ENCODE measurements around the gene ZDHHC12. TPM values are rescaled to one million over a fixed set of nuclear protein-coding genes. Genes with fewer than 3 reads are reported as not detected.

Gene ZDHHC12, protein sequence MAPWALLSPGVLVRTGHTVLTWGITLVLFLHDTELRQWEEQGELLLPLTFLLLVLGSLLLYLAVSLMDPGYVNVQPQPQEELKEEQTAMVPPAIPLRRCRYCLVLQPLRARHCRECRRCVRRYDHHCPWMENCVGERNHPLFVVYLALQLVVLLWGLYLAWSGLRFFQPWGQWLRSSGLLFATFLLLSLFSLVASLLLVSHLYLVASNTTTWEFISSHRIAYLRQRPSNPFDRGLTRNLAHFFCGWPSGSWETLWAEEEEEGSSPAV
- total RNA-seq (10 to 100 TPM; 21.2 to 70.3 (median 25.7) TPM), polyA plus RNA-seq (10 to 100 TPM; 63.2 to 74.2 TPM), total RNA-seq (10.9 reads per million, percentile 37 among the genes with 10 or more reads in this experiment)

DNA sequence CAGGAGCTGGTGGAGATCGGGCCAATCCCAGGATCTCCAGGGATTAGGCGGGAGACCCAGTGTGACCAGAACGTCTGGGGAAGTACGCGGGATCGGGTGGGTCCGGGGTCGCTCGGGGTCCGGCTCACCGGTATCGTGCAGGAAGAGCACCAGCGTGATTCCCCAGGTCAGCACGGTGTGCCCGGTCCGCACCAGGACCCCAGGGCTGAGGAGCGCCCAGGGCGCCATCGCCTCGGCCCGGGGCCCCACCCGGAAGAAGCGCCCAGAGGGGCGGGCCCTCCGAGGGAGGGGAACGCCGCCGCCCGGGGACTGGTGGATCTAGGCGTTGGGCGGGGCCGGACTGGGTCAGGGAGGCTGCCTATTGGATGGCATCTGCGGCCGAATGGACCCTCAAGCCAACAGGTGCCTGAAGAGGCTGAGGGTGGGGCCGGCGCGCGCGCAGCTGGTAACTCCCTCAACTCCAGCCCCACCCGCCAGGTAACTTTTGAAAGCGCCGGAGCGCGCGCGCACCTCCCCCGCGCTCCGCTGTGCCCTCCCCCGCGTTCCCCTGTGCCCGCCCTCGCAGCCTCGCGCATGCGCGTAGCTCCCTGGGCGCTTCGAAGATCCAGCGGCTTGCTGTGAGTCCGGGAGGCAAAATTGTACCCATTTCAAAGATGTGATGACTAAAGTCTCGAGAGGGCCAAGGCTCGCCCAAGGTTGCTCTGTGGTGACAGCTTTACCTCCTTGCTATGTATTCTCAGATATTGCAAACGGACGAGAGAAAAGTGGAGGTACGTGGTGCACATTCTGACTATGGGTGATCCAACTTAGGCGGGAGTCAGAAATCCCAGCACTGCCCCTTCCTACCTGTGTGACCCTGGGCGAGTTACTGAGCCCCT, at the start of gene ZDHHC12:
Gene ZDHHC12 (minus strand): TSS at position 262 of the 878 bp plus-strand sequence. CDS start 34 bp downstream, at position 228.
- peaks cover 13 to 29% of the 10 kb centered on the region in 2 donors for H3K4me1 ChIP-seq (ENCODE audit: control insufficient read depth in 2 of 2, insufficient read depth in 2 of 2, low read length in 2 of 2)
- ChIA-PET POLR2A (interaction anchor here (0.6 to 3.1 kb wide), 22 partner anchors 9 to 448 kb away, joined by 3 to 17 read pairs (median 4); partner anchors contain the start of genes ENDOG, GOLGA2, KYAT1 and LRRC8A), CTCF (no interaction called here)
- H3K27ac ChIP-seq (ENCODE audit: low read depth, low read length): peak within 1 kb of the TSS; percentile 89
- peak within 1 kb of the TSS; percentile 85 to 96 (median 94) for H3K27ac Mint-ChIP-seq
- no peaks in the 10 kb centered on the region for H3K9me3 ChIP-seq (ENCODE audit: control insufficient read depth in 2 of 3, low read length in 3 of 3)
- H3K9me3 Mint-ChIP-seq: peaks cover 0 to 1% (median 0%) of the 10 kb centered on the region in 11 donors
- peaks cover 0 to 26% (median 0%) of the 10 kb centered on the region in 3 experiments for H3K36me3 ChIP-seq (ENCODE audit: control insufficient read depth in 2 of 3, insufficient read depth in 3 of 3, low read length in 3 of 3)
- peak within 1 kb of the TSS; percentile 97 for H3K4me3 ChIP-seq (ENCODE audit: low read length)
- H3K27me3 Mint-ChIP-seq: no peaks in the 10 kb centered on the region
- DNase-seq (peak; percentile 96 to 99 (median 99)), ATAC-seq (peak; percentile 97)
- H3K27me3 ChIP-seq (ENCODE audit: control insufficient read depth in 2 of 2, insufficient read depth in 2 of 2, low read length in 2 of 2): no peaks in the 10 kb centered on the region
- intact Hi-C loops (cut with micrococcal nuclease): loop anchor here (1.0 to 2.0 kb wide), 13 partner anchors 22 to 474 kb away; partner anchors contain the start of genes LRRC8A (in 2 of the 2), PKN3 (in 2 of the 2), SET (in 2 of the 2) and TBC1D13 (in 2 of the 2)
- H3K4me3 Mint-ChIP-seq: peak within 1 kb of the TSS; percentile 85 to 97 (median 94)
- peaks cover 0 to 4% (median 0%) of the 10 kb centered on the region in 5 donors for H3K36me3 Mint-ChIP-seq
- H3K4me1 Mint-ChIP-seq: peaks cover 23 to 46% (median 39%) of the 10 kb centered on the region in 7 donors

DNA sequence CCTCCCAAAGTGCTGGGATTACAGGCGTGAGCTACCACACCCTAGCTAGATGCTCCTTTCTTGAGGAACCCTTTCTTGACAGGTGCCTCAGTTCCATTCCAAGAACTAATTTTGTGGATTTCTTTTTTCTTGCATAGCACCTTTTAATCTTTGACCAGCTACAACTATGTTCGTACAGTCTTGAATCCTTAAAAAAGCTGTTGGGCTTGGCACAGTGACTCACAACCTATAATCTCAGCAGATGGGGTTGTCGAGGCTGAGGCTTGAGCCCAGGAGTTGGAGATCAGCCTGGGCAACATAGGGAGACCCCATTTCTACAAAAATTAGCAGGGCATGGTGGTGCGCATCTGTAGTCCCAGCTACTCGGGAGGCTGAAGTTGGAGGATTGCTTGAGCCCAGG, 49.1 kb upstream of the ZDHHC12 start:
- Mint-ChIP-seq H3K36me3 (peaks cover 0 to 5% (median 4%) of the 10 kb centered on the region in 5 donors), H3K9me3 (peaks cover 0 to 4% (median 0%) of the 10 kb centered on the region in 11 donors), H3K4me1 (peaks cover 18 to 33% (median 30%) of the 10 kb centered on the region in 7 donors), H3K27ac (peak overlapping the region in 7 of 9 donors; percentile 25 to 100 (median 92)), H3K27me3 (no peaks in the 10 kb centered on the region), H3K4me3 (peak overlapping the region in 8 of 10 donors; percentile 42 to 99 (median 90))
- Histone ChIP-seq H3K27me3 (ENCODE audit: control insufficient read depth in 2 of 2, insufficient read depth in 2 of 2, low read length in 2 of 2) (no peaks in the 10 kb centered on the region), H3K4me1 (ENCODE audit: control insufficient read depth in 2 of 2, insufficient read depth in 2 of 2, low read length in 2 of 2) (peaks cover 7 to 12% of the 10 kb centered on the region in 2 donors), H3K4me3 (ENCODE audit: low read length) (no peak overlapping the region), H3K9me3 (ENCODE audit: control insufficient read depth in 2 of 3, low read length in 3 of 3) (peaks cover 0 to 5% (median 0%) of the 10 kb centered on the region in 3 experiments), H3K27ac (ENCODE audit: low read depth, low read length) (no peak overlapping the region), H3K36me3 (ENCODE audit: control insufficient read depth in 2 of 3, insufficient read depth in 3 of 3, low read length in 3 of 3) (peaks cover 0 to 6% (median 0%) of the 10 kb centered on the region in 3 experiments)
- ChIA-PET CTCF (no interaction called here), POLR2A (interaction anchor here (0.9 to 3.3 kb wide), 7 partner anchors 9 to 263 kb away, joined by 4 to 31 read pairs (median 10); partner anchors contain the start of genes MIGA2, TBC1D13 and ZDHHC12)
- no peak for ATAC-seq
- intact Hi-C loops (cut with micrococcal nuclease): loop anchor here (5.0 kb wide), 3 partner anchors 116 to 496 kb away; partner anchors contain the start of genes DYNC2I2 (in 1 of the 2), GOLGA2 (in 1 of the 2), MIGA2 (in 1 of the 2) and SWI5 (in 1 of the 2)
- DNase-seq: no peak

DNA sequence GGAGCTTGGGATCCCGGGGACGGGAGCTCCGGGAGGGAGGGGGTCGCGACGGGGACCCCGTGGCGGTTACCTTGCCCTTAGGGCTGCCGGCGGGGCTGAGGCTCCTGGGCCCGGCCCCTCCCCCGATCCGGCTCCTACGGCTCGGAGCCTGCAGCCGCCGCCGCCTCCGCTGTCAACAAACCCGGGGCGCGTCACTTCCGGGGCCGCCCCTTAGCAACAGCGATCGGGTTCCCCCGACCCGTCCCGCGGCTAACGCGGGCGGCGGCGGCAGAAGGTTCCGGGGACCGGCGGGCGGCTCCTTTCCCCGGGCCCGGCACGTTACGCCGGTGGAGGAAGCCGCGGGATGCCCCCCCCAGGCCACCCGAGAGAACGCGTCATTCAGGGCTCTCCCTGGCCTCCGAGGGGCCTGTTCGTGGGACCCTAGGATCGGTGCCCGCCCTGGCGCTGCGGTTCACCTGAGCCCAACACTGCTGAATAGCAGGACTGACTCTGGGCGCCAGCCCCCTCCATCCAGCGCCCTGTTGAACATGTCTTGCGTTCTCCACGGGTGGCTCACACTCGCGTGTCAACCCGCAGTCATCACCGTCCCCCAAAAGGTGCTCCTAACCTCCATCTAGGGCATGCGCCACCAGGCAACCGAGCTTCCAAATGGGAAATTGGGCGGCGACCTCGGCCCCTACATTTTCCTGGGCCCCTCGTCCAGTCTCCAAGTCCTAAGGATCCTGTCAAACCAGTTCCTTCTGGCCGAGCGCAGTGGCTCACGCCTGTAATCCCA, 48.0 kb upstream of the ZDHHC12 start, which contains the start of gene ZER1:
Gene ZER1 (minus strand): TSS at position 183 of the 775 bp plus-strand sequence. CDS start 16,362 bp downstream, outside the sequence.
- Histone ChIP-seq H3K4me1 (ENCODE audit: control insufficient read depth in 2 of 2, insufficient read depth in 2 of 2, low read length in 2 of 2) (peaks cover 7 to 12% of the 10 kb centered on the region in 2 donors), H3K27me3 (ENCODE audit: control insufficient read depth in 2 of 2, insufficient read depth in 2 of 2, low read length in 2 of 2) (no peaks in the 10 kb centered on the region), H3K36me3 (ENCODE audit: control insufficient read depth in 2 of 3, insufficient read depth in 3 of 3, low read length in 3 of 3) (peaks cover 0 to 14% (median 0%) of the 10 kb centered on the region in 3 experiments), H3K27ac (ENCODE audit: low read depth, low read length) (peak within 1 kb of the TSS; percentile 93), H3K4me3 (ENCODE audit: low read length) (peak within 1 kb of the TSS; percentile 97), H3K9me3 (ENCODE audit: control insufficient read depth in 2 of 3, low read length in 3 of 3) (peaks cover 0 to 5% (median 0%) of the 10 kb centered on the region in 3 experiments)
- intact Hi-C loops (cut with micrococcal nuclease): loop anchor here (1.0 to 5.0 kb wide), 15 partner anchors 15 to 495 kb away; partner anchors contain the start of genes DYNC2I2 (in 2 of the 2), ENDOG (in 2 of the 2), LRRC8A (in 2 of the 2) and TBC1D13 (in 2 of the 2)
- ATAC-seq (peak; percentile 97), DNase-seq (peak; percentile 92 to 98 (median 95))
- ChIA-PET CTCF (interaction anchor here (1.1 kb wide), 1 partner anchor 21 kb away, joined by 3 read pairs; no protein-coding TSS in a partner anchor), POLR2A (interaction anchor here (0.5 to 3.3 kb wide), 19 partner anchors 9 to 401 kb away, joined by 3 to 31 read pairs (median 5); partner anchors contain the start of genes ENDOG, MIGA2, SET and TBC1D13)
- peak within 1 kb of the TSS; percentile 93 to 100 (median 100) for H3K27ac Mint-ChIP-seq
- peaks cover 0 to 14% (median 5%) of the 10 kb centered on the region in 5 donors for H3K36me3 Mint-ChIP-seq
- peaks cover 21 to 40% (median 39%) of the 10 kb centered on the region in 7 donors for H3K4me1 Mint-ChIP-seq
- peaks cover 0 to 4% (median 0%) of the 10 kb centered on the region in 11 donors for H3K9me3 Mint-ChIP-seq
- H3K27me3 Mint-ChIP-seq: no peaks in the 10 kb centered on the region
- peak within 1 kb of the TSS; percentile 95 to 99 (median 98) for H3K4me3 Mint-ChIP-seq

DNA sequence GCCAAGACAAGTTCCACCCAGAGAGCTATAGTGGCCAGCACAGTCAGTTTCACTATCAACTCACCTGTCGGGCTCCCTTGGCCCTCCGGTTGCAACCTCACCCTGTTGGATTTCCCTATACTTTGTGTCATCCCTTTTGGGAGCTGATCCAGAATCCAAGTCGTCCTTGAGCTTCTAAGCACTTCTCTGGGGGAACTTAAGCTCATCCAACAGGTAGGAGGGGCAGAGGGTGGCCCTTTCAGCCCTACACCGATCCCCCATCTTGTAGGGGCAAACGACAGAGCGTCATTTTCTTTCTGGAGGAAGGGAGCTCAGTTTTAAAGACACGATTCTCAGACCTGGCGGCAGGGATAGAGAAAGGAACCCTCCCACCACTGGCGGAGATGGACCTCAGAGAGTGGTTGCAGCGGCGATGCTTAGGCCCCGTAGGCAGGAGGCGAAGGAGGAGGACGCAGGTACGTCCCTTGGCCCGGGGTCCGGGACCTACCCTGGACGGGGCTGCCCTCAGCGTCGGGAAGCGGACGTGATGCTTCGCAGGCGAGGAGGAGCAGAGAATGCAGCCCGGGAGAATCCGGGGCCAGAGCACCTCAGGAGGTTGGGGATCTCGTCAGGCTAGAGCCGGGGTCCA, 47.3 kb upstream of the ZDHHC12 start:
- no peaks in the 10 kb centered on the region for H3K27me3 Mint-ChIP-seq
- H3K4me3 Mint-ChIP-seq: peak overlapping the region; percentile 95 to 99 (median 98)
- peaks cover 21 to 42% (median 39%) of the 10 kb centered on the region in 7 donors for H3K4me1 Mint-ChIP-seq
- ATAC-seq (peak; percentile 33), DNase-seq (peak in 6 of 9 donors; percentile 34 to 53 (median 42))
- CTCF ChIA-PET: interaction anchor here (1.1 kb wide), 1 partner anchor 22 kb away, joined by 3 read pairs; no protein-coding TSS in a partner anchor
- Histone ChIP-seq H3K36me3 (ENCODE audit: control insufficient read depth in 2 of 3, insufficient read depth in 3 of 3, low read length in 3 of 3) (peaks cover 0 to 14% (median 0%) of the 10 kb centered on the region in 3 experiments), H3K4me3 (ENCODE audit: low read length) (peak overlapping the region; percentile 97), H3K27ac (ENCODE audit: low read depth, low read length) (peak overlapping the region; percentile 93), H3K4me1 (ENCODE audit: control insufficient read depth in 2 of 2, insufficient read depth in 2 of 2, low read length in 2 of 2) (peaks cover 7 to 12% of the 10 kb centered on the region in 2 donors), H3K9me3 (ENCODE audit: control insufficient read depth in 2 of 3, low read length in 3 of 3) (peaks cover 0 to 5% (median 0%) of the 10 kb centered on the region in 3 experiments), H3K27me3 (ENCODE audit: control insufficient read depth in 2 of 2, insufficient read depth in 2 of 2, low read length in 2 of 2) (no peaks in the 10 kb centered on the region)
- peaks cover 0 to 14% (median 5%) of the 10 kb centered on the region in 5 donors for H3K36me3 Mint-ChIP-seq
- peak overlapping the region; percentile 93 to 100 (median 100) for H3K27ac Mint-ChIP-seq
- POLR2A ChIA-PET: interaction anchor here (0.5 to 3.3 kb wide), 16 partner anchors 9 to 400 kb away, joined by 3 to 31 read pairs (median 4); partner anchors contain the start of genes ENDOG, SET, TBC1D13 and URM1
- H3K9me3 Mint-ChIP-seq: peaks cover 0 to 4% (median 0%) of the 10 kb centered on the region in 11 donors
- intact Hi-C loops (cut with micrococcal nuclease): loop anchor here (1.0 to 5.0 kb wide), 15 partner anchors 16 to 494 kb away; partner anchors contain the start of genes DYNC2I2 (in 2 of the 2), ENDOG (in 2 of the 2), LRRC8A (in 2 of the 2) and TBC1D13 (in 2 of the 2)

All from naive thymus-derived CD4-positive, alpha-beta T cell (primary cell).